Middle frontal gyrus (tissue), 1 donor: ENCODE measurements around the gene KCMF1.

Experiments used
- DNase-seq: peaks from one replicate; pipeline ENCODE4 v3.0.0-alpha.2; 2015; ENCODE audit warnings: low spot score; ENCODE audit errors: extremely low spot score

The KCMF1 gene

DNA sequence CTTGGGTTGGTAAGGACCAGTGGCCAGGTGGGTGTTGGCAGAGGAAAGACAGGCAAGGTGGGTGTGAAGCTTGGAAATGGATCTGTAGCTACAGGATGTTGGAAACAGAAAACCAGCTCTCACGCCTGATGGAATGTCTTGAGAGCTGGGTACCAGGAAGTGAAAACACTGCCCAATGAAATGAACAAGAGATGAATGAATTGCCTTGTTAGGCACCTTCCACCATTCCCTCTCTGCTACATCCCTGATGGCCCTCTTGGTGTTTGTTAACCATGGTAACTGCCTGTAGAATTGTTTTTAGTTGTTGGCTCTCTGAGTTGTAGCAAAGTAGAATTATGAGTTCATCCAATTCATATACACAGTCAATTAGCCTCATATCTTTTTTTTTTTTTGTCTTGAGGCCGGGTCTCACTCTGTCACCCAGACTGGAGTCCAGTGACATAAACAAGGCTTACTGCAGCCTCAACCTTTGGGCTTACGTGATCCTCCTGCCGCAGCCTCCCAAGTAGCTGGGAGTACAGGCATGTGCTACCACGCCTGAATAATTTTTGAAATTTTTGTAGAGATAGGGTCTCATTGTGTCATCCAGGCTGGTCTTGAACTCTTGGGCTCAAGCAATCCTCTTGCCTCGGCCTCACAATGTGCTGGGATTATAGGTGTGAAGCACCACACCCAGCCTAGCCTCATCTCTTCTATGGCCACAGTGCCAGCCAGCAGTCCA lies 9.5 kb downstream of the KCMF1 start:
- DNase-seq, result no peak

DNA sequence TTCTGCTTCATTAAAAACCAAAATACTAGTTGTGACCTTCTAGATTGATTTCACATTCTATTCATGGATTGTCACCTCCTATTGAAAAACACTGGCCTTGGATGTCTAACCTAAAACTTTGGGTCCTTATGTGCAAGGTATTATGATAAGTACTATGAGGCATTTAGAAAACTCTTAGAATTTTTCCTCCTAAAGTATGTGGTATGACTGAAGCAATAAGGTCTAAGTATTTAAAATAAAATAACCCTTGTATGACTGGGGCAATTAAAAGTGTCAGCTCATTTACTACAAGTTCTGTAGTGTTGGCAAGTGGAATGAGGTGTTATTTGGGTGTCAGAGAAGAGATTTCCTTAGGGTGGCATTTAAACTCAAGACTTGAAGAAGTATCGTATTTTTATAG lies 15.1 kb downstream of the KCMF1 start:
- DNase-seq, result no peak

DNA sequence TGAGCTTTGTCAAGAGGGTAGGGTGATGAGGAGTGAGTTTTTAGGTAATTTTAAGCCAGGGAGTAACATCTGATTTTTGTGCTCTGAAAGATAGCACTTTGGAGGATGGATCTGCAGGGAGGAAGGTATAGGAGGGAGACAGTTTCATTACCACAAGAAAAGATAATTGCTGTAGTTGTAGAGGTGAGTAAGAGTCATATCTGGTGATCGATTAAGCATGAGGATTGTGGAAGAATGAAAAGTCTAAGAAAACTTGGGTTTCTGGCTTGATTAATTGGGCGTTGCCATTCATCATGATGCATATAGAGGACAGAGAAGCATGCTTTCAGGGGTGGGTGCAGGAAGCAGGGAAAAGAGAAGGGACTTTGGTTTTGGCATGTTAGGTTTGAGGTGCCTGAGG lies 18.5 kb downstream of the KCMF1 start:
- no peak for DNase-seq

DNA sequence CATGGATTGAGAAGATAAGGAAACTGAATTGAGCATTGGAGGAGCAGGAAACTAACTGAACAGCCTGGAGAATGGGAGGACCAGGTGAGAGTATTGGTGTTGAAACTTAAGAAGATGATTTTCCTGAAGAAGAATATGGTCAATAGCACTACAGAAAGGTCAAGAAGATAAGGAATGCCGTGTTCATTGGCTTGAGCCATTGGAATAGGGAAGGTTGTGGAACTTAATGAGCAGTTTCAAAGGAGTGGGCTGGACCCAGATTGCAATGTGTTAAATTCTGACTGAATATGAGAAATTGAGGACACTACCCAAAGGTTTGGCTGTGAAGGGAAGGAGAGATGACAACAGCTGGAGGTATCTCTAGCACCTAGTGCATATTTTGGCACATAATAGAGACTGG lies 19.0 kb downstream of the KCMF1 start:
- no peak for DNase-seq

DNA sequence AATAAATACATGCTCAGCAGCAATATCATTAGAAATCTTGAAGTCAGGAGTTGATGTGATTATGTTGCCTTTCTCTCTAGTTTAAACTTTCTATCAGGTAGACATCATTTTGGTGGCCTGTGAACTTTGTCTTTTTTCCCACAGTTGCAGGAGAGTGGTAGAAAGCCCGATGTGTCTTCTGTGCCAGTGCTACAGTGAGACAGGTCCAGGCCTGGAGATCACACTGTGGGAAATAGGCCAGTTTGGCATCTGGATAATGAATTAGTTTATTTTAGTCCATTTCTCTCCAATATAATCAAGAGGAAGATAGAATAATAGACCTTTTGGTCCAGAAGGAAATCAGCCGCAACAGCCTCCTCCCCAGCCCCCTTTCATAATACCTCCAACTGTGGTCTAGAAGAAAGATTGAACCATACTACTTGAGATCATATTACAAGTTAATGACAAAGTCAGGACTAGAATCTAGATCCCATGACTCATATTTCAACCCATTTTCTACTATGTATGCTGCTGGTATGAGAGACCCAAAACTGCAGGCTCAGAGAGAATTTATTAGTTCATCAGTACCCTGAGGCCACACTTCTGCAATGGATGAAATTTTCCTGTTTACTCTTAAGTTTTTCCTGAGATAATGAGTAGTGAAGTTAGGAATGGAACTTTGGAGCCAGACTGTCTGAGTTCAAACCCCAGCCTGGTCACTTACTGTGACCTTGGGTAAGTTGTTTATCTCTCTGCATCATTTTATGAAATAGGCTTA lies 20.6 kb downstream of the KCMF1 start:
- no peak for DNase-seq

DNA sequence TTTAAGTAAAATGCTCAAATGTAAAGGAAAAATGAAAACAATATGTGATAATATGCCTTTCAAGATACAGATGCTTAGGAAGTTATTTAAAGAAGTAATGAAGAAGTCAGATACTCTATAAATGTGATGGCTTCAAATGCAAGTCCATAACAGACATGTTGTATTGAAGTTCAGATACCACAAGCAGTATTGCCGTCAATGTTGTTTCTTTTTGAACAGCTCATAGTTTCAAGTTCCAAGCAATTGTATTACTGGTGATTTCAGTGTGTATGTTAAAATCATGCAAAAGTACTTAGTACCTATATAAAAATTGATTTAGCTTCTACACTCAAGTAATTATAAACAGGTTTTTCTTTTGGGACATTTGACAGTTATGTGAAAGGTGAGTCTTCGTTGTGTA lies 24.9 kb downstream of the KCMF1 start:
- DNase-seq, result no peak

DNA sequence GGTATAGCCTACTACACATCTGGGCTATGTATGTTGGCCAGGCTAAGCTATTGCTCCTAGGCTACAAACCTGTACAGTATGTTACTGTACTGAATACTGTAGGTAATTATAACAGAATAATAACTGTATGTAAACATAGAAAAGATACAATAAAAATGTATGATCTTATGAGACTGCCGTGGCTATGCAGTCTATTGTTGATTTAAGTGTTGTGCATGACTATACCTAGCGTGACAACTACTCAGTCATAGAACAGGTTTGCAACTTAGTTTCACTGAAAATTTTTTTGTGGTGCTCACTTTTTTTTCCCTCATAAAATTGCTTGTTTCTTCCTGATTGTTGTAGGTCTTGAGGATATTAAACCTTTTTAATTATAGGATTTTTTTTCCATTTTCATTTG lies 25.9 kb downstream of the KCMF1 start:
- no peak for DNase-seq

DNA sequence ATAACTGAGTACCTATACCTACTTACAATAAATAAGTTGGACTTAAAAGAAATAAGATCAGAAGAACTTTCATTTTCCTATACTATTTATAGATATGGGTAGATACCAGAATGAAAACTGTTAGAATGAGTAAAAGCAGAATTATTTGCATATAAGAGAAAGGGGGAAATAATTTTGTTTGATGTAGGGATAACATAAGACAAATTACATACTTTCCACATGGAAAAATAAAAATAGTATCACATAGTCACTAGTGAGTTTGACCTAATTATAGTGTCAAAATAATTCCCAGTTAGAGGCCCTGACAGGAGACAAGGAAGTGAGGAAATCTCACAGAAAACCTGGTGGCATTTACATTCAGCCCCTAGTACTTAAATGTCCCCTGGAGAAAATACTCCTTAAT lies 28.6 kb downstream of the KCMF1 start:
- no peak for DNase-seq

DNA sequence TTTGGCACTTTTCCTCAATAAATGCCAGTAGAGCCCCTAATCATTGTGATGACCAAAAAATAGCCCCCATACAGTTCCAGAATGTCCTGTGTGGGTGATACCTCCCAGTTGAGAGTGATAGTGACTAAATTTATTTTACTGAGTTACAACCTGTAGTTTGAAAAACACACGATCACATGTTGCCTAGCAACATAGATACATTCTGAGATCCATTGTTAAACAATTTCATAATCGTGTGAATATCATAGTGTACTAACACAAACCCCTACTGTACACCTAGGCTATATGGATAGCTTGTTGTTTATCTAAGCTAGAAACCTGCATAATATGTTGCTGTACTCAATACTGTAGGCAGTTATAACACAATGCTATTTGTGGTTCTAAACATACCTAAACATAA lies 30.6 kb downstream of the KCMF1 start:
- no peak for DNase-seq

DNA sequence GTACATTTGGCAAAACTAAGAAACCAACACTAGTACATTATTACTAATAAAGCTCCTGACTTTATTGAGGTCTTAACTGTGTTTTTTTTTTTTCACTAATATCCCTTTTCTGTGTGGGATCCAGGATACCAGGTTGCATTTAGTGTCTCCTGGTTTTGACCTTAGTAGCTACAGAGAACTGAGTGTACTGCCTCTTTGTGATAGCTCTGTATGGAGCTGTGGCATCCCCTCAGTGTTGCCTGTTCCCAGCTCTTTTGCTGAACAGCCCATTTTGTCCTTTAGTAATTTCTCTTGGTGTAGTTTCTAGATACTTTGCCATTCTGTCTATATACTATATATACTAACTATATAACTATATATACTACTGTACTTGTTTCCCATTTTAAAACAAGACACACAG lies 31.6 kb downstream of the KCMF1 start:
- DNase-seq, result no peak

DNA sequence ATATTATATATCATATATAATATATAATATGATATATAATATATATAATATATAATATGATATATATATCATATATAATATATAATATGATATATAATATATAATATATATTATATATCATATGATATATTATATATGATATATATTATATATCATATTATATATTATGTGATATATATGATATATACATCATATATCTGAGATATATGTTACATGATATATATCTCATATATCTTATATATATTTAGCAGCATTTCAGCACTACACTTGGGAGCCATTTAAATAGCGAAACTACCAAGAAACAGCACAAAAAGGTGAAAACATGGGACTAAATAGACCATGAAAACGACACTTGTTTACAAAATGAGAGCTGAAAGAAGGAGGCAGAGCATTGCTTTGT lies 37.3 kb downstream of the KCMF1 start:
- DNase-seq, result no peak

DNA sequence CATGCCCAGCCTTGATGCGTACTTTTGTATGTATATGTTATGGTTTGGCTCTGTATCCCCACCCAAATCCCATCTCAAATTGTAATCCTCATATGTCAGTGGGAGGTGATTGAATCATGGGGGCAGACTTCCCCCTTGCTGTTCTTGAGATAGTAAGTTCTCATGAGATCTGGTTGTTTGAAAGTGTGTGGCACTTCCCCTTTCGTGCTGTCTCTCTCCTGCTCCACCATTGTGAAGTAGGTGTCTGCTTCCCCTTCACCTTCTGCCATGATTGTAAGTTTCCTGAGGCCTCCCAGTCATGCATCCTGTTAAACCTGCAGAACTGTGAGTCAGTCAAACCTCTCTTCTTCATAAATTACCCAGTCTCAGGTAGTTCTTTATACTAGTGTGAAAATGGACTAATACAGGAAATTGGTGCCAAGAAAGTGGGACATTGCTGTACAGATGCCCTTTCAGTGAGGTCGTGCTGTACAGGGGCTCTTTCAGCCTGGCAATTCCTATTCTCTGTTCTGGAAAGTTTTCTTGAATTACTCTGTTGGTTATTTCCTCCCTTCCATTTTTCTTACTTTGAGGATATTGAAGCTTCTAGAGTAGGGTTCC lies 38.2 kb downstream of the KCMF1 start:
- no peak for DNase-seq

DNA sequence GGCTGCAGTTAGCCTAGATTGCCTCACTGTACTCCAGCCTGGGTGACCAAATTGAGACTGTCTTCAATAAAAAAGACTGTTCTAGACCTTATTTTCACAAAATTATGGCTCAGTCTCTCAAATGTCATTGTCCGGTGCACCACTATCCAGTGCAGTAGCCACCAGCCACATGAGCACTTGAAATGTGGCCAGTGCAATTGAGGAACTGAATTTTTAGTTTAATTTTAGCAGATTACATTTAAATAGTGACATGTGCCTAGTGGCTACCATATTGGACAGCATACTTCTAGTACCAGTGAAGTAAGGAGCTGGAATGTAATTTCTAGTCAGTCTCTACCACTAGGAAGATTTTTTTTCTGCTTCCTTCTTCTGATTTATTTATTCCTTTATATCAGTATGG lies 39.4 kb downstream of the KCMF1 start:
- DNase-seq, result no peak

DNA sequence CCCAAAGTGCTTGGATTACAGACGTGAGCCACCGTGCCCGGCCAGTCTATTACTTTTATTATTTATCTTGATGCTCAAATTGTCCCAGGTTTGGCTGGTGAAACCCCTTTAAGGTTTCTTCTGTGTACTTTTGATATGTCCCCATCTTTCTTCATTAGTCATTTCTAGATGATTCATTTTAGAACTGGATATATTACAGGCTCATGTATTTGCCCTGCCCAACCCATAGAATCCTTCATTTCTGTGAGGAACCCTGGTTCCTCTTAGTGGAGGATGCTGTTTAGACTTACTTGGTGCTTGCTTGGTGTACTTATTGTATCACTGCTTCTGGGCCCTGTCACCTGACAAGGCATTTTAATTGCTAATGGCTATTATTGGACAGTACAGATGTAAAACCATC lies 40.1 kb downstream of the KCMF1 start:
- DNase-seq, result no peak

DNA sequence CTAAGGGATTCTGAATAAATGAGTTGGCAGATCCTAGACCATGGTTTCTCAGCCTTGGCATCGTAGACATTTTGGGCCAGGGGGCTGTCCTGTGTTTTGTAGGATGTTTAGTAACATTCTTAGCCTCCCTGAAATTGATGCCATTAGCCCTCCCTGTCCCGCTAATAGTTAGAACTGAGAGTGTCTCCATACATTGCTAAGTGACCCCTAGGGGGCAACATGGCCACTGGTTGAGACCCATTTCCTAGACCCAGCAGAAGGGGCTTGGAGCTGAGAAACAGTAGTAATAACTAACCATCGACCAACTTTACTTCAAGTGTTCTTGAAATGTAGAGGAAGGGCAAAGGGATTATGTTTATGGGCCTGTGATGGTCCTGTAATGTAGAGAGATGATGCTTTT lies 40.8 kb downstream of the KCMF1 start:
- DNase-seq, result no peak

DNA sequence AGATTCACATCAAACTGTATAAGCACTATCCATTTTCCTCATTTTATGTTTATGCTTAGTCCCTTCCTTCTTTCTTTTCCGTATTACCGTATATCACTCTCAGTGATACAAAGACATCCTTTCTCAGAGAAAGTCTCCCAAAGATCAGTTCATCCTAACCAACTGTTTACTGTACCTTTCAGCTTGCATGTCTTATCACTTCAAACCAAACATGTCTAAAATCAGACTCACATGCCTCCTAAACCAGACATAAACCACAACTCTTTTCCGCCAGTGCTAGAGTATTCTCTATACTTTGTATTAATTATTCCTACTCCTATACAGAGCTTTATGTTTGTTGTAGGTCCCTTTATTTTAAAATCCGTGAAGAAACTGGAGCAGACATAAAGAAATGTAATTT lies 41.5 kb downstream of the KCMF1 start:
- no peak for DNase-seq

DNA sequence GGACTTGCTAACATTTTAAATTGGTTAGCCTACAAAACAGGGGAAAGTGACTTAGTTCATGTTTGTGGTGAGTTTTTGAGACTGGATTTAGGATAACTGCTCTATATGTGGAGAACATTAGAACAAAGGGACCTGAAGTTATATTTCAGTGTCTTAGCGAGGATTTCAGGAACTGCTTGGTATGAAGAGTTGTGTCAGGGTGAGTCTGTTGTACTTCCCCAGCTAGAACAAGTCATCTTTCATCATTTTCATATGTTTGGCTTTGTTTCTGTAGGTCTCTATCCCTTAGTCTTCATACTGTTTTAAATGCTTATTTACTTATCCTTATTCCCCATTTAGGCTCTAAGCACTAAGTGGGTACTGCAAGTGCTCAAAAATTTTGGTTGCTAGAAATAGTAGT lies 41.9 kb downstream of the KCMF1 start:
- no peak for DNase-seq

DNA sequence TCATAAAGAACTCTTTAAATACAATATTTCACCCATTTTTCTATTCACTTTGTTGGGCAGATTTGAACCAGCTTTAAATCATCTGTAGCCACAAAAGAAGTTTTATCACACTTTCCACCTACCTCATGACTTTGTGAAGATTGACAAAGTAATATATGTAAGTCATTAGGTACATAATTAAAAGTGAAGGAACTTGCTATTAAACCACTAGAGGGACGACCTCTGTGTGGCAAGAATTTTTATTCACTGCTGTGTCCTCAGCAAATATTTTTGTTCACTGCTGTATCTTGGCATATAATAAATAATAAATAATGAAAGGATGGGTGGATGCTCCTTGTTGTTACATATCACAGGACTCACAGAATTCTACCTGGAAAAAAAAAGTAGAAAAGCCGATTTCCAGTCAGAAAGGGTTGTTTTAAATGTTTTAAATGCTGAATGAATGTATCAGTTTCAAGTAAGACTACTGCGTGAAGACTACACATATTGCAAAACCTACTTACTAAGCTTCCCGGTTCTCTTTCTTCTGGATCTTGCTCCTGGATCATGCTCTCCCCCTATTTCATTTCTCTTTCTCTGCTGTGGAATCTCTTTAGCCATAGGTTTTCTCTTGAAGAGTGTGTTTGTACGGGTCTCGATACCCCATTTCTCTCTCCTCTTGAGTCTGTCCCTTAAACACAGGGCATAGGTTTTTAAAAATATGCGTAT lies 44.8 kb downstream of the KCMF1 start:
- DNase-seq, result no peak

DNA sequence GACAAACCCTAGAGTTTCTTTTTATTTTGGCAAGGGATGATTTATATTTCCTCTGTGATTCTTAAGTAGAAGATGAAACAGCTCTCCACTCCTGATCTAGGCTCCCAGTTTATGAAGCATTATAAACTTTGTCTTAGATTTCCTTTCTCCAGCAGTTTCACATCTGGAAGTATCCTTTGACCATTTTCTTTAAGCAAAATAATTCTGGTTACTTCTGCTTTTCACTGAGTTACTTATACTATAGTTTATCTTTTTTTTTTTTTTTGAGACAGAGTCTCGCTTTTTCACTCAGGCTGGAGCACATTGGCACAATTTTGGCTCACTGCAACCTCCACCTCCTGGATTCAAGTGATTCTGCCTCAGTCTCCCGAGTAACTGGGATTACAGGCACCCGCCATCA lies 45.5 kb downstream of the KCMF1 start:
- DNase-seq, result no peak

DNA sequence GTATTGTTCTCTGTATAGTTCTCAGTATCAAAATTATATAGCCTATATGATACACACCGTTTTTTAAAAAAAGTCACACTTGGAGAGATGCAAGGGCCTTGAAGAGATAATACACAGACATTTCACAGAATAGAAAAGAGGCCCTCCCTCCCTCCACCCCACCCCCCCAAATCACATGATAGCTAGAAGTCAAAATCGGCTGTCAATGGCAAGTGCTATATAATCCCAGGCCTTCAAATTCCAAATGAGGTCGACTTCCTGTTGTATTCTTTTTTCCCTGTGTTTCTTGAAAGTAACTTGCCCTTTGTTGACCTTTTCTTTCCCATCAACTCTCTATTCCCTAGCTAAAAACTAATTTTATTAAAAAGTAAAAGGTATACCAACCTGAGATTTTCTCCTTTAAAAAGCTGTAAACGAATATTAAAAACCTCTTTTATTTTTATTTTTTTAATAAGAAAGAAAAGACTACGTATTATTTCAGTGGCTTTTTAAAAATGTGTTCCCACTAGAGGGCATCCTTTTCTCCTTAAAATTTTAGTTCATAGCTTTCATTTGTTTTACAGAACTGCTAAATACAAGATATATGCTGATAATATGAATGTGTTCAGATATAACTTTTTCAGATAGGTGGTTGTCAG lies 46.6 kb downstream of the KCMF1 start:
- DNase-seq, result no peak

DNA sequence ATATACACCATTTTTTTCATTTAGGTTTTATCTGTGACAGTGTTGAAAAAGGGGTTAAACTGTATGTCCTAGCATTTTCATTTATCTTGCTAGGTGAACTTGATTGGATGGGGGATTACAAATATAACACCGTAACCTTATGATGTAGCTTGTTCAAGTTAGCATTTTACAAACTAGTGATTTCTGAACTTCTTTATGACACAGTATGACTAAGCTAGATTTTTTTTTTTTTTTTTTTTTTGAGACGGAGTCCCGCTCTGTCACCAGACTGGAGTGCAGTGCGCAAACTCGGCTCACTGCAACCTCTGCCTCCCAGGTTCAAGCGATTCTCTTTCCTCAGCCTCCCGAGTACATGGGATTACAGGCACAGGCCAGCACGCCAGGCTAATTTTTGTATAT lies 47.1 kb downstream of the KCMF1 start:
- DNase-seq, result no peak

DNA sequence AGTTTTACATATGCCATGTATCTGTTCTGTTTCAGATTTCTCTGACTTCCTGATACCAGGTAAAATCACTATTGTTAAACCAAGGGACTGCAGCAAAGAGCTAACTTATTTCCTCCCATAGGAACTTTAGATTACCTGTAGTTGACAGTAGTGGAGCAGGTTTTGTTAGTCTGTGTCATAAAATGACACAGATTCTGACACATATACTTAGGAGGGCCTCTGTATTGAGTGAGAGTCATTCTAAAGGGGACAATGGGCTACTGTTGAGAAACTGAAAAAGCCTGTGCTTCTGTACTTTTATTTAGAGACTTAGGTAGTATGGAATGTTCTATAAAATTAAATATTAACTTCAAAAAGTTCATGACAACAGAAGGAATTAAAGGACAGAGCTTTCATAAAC lies 48.2 kb downstream of the KCMF1 start:
- no peak for DNase-seq
